HCT116 (cell line): ENCODE data around the gene ST7. TPM values are rescaled to one million over a fixed set of nuclear protein-coding genes. Genes with fewer than 3 reads are reported as not detected.

Experiments used
- ATAC-seq: fragments of 200-7000 bp; cut with Tn5 transposase; 2 replicates; pipeline ENCODE4 v1.9.1; 2020; ENCODE audit warnings: mild to moderate bottlenecking, moderate library complexity
- BruUV-seq: library from RNA; stranded (reverse); fragments of 400-500 nt; replicated peaks from 2 replicates; lab custom pipeline; 2021; lab: Mats Ljungman, UMichigan
- CTCF ChIA-PET: fragments of 300-600 bp; sonication (Branson Sonifier 250); formaldehyde crosslinking; loops from one replicate; lab custom pipeline; 2021; ENCODE audit warnings: antibody characterized with exemption; lab: Charles Lee
- POLR2A ChIA-PET: fragments of 300-600, 350-600 bp; sonication (Branson Sonifier 250); formaldehyde crosslinking; loops from one replicate; lab custom pipeline; 2021; ENCODE audit warnings: antibody characterized with exemption; lab: Charles Lee
- RAD21 ChIA-PET, 2 experiments: fragments of 300-600 bp; sonication (Branson Sonifier 250); formaldehyde crosslinking; loops; one replicate each; lab custom pipeline; 2023; ENCODE audit warnings: low total read pairs in 2 of 2; ENCODE audit not compliant: uncharacterized antibody in 2 of 2, unreplicated experiment in 2 of 2, low non-redundant PET in 1 of 2; lab: Charles Lee
- DNase-seq: peaks from one replicate; pipeline ENCODE4 v3.0.0-alpha.2; 2010; ENCODE audit warnings: low read depth, low spot score
- H2AFZ ChIP-seq: fragments of 200-600 bp; shearing (Covaris generic), sonication (generic); 2 replicates; pipeline ENCODE4 v1.6.1; 2017; ENCODE audit warnings: low read depth, mixed run types, mixed read lengths, antibody characterized with exemption, low read length; ENCODE audit not compliant: poor library complexity, severe bottlenecking
- H3K27ac ChIP-seq: 2 replicates; pipeline ENCODE4 v1.5.1; 2012; ENCODE audit warnings: low read depth, low read length
- H3K27me3 ChIP-seq: fragments of 200-600 bp; sonication (generic); 2 replicates; pipeline ENCODE4 v1.6.1; 2016; ENCODE audit warnings: mixed run types, low read length, mixed read lengths; ENCODE audit not compliant: insufficient read depth
- H3K36me3 ChIP-seq, 2 experiments: fragments of 200-500 bp in 1 of 2; fragments of 200-600 bp in 1 of 2; sonication (Bioruptor generic) in 1 of 2; sonication (generic) in 1 of 2; 2 replicates each; pipeline versions ENCODE4 v1.5.1 to v1.6.1; 2014 to 2016; ENCODE audit warnings: low read length in 2 of 2, inconsistent platforms in 1 of 2, mixed read lengths in 1 of 2, mixed run types in 1 of 2; ENCODE audit not compliant: insufficient read depth in 2 of 2, control insufficient read depth in 1 of 2
- H3K4me1 ChIP-seq, 2 experiments: fragments of 200-600 bp in 1 of 2; sonication (generic) in 1 of 2; 2 replicates each; pipeline versions ENCODE4 v1.5.1 to v1.6.1; 2012 to 2017; ENCODE audit warnings: low read length in 2 of 2, inconsistent platforms in 1 of 2, mild to moderate bottlenecking in 1 of 2, mixed read lengths in 1 of 2, mixed run types in 1 of 2, moderate library complexity in 1 of 2; ENCODE audit not compliant: insufficient read depth in 2 of 2, control insufficient read depth in 1 of 2
- H3K4me2 ChIP-seq: fragments of 200-600 bp; sonication (generic); 2 replicates; pipeline ENCODE4 v1.6.1; 2017; ENCODE audit warnings: mixed run types, low read length, mixed read lengths
- H3K4me3 ChIP-seq, 2 experiments: fragments of 200-600 bp in 1 of 2; sonication (generic) in 1 of 2; replicated peaks in 1 of 2; 2 replicates each; pipeline ENCODE4 v1.5.1; 2011 to 2016; ENCODE audit warnings: low read length in 2 of 2, control low read depth in 1 of 2, low read depth in 1 of 2, mild to moderate bottlenecking in 1 of 2, mixed read lengths in 1 of 2, mixed run types in 1 of 2
- H3K79me2 ChIP-seq: fragments of 200-600 bp; sonication (generic); 2 replicates; pipeline ENCODE4 v1.6.1; 2017; ENCODE audit warnings: mild to moderate bottlenecking, mixed run types, low read length, moderate library complexity, mixed read lengths; ENCODE audit not compliant: insufficient read depth
- H3K9ac ChIP-seq: fragments of 200-600 bp; sonication (generic); 2 replicates; pipeline ENCODE4 v1.6.1; 2016; ENCODE audit warnings: low read length, mixed read lengths
- H3K9me2 ChIP-seq: fragments of 200-600 bp; sonication (generic), shearing (Covaris generic); 2 replicates; pipeline ENCODE4 v1.6.1; 2017; ENCODE audit warnings: mixed run types, mild to moderate bottlenecking, moderate library complexity; ENCODE audit not compliant: insufficient read depth
- H3K9me3 ChIP-seq, 2 experiments: fragments of 200-500 bp in 1 of 2; fragments of 200-600 bp in 1 of 2; sonication (Bioruptor generic) in 1 of 2; sonication (generic) in 1 of 2; 2 replicates each; pipeline ENCODE4 v1.6.1; 2014 to 2017; ENCODE audit warnings: low read length in 2 of 2, mixed read lengths in 2 of 2, inconsistent platforms in 1 of 2, low read depth in 1 of 2, mild to moderate bottlenecking in 1 of 2, mixed run types in 1 of 2, moderate library complexity in 1 of 2; ENCODE audit not compliant: control insufficient read depth in 1 of 2, insufficient read depth in 1 of 2
- H4K20me1 ChIP-seq: fragments of 200-600 bp; sonication (generic), shearing (Covaris generic); 2 replicates; pipeline ENCODE4 v1.6.1; 2017; ENCODE audit warnings: mixed run types, mild to moderate bottlenecking, moderate library complexity; ENCODE audit not compliant: insufficient read depth
- EGR1 ChIP-seq: IDR thresholded peaks from 2 replicates; pipeline ENCODE4 v1.6.1; 2012; ENCODE audit warnings: low read depth
- ELF1 ChIP-seq: IDR thresholded peaks from 2 replicates; pipeline ENCODE4 v1.6.1; 2012; ENCODE audit warnings: low read depth, borderline replicate concordance
- EZH2 ChIP-seq: fragments of 200-600 bp; sonication (generic); IDR thresholded peaks from 2 replicates; pipeline ENCODE4 v1.6.1; 2017; ENCODE audit warnings: antibody characterized with exemption, mixed run types
- EZH2phosphoT487 ChIP-seq: fragments of 200-600 bp; IDR thresholded peaks from 2 replicates; pipeline ENCODE4 v1.6.1; 2018; ENCODE audit warnings: antibody characterized with exemption, borderline replicate concordance
- FOSL1 ChIP-seq: IDR thresholded peaks from 2 replicates; pipeline ENCODE4 v1.6.1; 2012; ENCODE audit warnings: low read depth
- SP1 ChIP-seq: IDR thresholded peaks from 2 replicates; pipeline ENCODE4 v1.6.1; 2012; ENCODE audit warnings: low read depth
- SRF ChIP-seq: IDR thresholded peaks from 2 replicates; pipeline ENCODE4 v1.6.1; 2012; ENCODE audit warnings: low read depth
- ZBTB33 ChIP-seq: IDR thresholded peaks from 2 replicates; pipeline ENCODE4 v1.6.1; 2011; ENCODE audit warnings: mild to moderate bottlenecking, low read length, moderate library complexity; ENCODE audit not compliant: insufficient replicate concordance; ENCODE audit errors: extremely low read depth
- ZFX ChIP-seq: fragments of 450-650 bp; IDR thresholded peaks from 2 replicates; pipeline ENCODE4 v1.6.1; 2017
- intact Hi-C: fragments of 100-400 bp; cut with micrococcal nuclease; formaldehyde crosslinking; loops from 2 replicates; pipeline ENCODE4 v1.10.0; 2022
- total RNA-seq: library from RNA; stranded (reverse); gene quantifications from one replicate; pipeline ENCODE4 v1.2.1, GENCODE V29; 2021; ENCODE audit not compliant: unreplicated experiment
- TF ChIP-seq, protein P1 (sequence below), 3 experiments: fragments of 200-600 bp in 1 of 3; sonication (generic) in 1 of 3; IDR thresholded peaks in 2 of 3; conservative IDR thresholded peaks in 1 of 3; 2 replicates each; pipeline ENCODE4 v1.5.1; 2012 to 2017; ENCODE audit warnings: low read depth in 2 of 3, low read length in 2 of 3, antibody characterized with exemption in 1 of 3, borderline replicate concordance in 1 of 3, control low read depth in 1 of 3, mild to moderate bottlenecking in 1 of 3, mixed read lengths in 1 of 3, mixed run types in 1 of 3, moderate library complexity in 1 of 3; ENCODE audit not compliant: insufficient read depth in 1 of 3
- TF ChIP-seq, protein P2 (sequence below): IDR thresholded peaks from 2 replicates; pipeline ENCODE4 v1.6.1; 2012
- TF ChIP-seq, protein P3 (sequence below): IDR thresholded peaks from 2 replicates; pipeline ENCODE4 v1.6.1; 2012; ENCODE audit warnings: low read depth

The ST7 gene
- total RNA-seq, 1 experiment from 2014 or later, result 12.6 TPM

GRCh38 chr7:117111535-117111934 lies 158.2 kb downstream of the ST7 start:
- ChIA-PET RAD21 (no interaction called here), POLR2A (no interaction called here), CTCF (interaction anchor here (1.4 kb wide), 1 partner anchor 8 kb away, joined by 4 read pairs; no protein-coding TSS in a partner anchor)
- H3K27me3 ChIP-seq, result no peaks in the 10 kb centered on the region
- H3K4me1 ChIP-seq, result no peaks in the 10 kb centered on the region
- H3K79me2 ChIP-seq, result no peaks in the 10 kb centered on the region
- no peak overlapping the region for H3K4me3 ChIP-seq
- H3K9me2 ChIP-seq, result no peaks in the 10 kb centered on the region
- DNase-seq (no peak), ATAC-seq (no peak)
- H2AFZ ChIP-seq, result no peak overlapping the region
- H4K20me1 ChIP-seq, result no peaks in the 10 kb centered on the region
- TF ChIP-seq ZBTB33 (no peak), ZFX (no peak), SP1 (no peak), SRF (no peak), EZH2phosphoT487 (no peak), EZH2 (no peak), FOSL1 (no peak), EGR1 (no peak), ELF1 (no peak)
- TF ChIP-seq, protein P1, sequence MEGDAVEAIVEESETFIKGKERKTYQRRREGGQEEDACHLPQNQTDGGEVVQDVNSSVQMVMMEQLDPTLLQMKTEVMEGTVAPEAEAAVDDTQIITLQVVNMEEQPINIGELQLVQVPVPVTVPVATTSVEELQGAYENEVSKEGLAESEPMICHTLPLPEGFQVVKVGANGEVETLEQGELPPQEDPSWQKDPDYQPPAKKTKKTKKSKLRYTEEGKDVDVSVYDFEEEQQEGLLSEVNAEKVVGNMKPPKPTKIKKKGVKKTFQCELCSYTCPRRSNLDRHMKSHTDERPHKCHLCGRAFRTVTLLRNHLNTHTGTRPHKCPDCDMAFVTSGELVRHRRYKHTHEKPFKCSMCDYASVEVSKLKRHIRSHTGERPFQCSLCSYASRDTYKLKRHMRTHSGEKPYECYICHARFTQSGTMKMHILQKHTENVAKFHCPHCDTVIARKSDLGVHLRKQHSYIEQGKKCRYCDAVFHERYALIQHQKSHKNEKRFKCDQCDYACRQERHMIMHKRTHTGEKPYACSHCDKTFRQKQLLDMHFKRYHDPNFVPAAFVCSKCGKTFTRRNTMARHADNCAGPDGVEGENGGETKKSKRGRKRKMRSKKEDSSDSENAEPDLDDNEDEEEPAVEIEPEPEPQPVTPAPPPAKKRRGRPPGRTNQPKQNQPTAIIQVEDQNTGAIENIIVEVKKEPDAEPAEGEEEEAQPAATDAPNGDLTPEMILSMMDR (IDR thresholded peaks at IDR 0.05 in 2 of 3, conservative IDR thresholded peaks at IDR 0.05 in 1 of 3; ENCODE audit: borderline replicate concordance in 1 of 3, insufficient read depth in 1 of 3, low read depth in 2 of 3, low read length in 2 of 3), result no peak
- TF ChIP-seq, protein P2, sequence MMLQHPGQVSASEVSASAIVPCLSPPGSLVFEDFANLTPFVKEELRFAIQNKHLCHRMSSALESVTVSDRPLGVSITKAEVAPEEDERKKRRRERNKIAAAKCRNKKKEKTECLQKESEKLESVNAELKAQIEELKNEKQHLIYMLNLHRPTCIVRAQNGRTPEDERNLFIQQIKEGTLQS, result no peak
- TF ChIP-seq, protein P3, sequence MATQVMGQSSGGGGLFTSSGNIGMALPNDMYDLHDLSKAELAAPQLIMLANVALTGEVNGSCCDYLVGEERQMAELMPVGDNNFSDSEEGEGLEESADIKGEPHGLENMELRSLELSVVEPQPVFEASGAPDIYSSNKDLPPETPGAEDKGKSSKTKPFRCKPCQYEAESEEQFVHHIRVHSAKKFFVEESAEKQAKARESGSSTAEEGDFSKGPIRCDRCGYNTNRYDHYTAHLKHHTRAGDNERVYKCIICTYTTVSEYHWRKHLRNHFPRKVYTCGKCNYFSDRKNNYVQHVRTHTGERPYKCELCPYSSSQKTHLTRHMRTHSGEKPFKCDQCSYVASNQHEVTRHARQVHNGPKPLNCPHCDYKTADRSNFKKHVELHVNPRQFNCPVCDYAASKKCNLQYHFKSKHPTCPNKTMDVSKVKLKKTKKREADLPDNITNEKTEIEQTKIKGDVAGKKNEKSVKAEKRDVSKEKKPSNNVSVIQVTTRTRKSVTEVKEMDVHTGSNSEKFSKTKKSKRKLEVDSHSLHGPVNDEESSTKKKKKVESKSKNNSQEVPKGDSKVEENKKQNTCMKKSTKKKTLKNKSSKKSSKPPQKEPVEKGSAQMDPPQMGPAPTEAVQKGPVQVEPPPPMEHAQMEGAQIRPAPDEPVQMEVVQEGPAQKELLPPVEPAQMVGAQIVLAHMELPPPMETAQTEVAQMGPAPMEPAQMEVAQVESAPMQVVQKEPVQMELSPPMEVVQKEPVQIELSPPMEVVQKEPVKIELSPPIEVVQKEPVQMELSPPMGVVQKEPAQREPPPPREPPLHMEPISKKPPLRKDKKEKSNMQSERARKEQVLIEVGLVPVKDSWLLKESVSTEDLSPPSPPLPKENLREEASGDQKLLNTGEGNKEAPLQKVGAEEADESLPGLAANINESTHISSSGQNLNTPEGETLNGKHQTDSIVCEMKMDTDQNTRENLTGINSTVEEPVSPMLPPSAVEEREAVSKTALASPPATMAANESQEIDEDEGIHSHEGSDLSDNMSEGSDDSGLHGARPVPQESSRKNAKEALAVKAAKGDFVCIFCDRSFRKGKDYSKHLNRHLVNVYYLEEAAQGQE, result no peak
- no TSS peak for BruUV-seq
- intact Hi-C loops, result no loop called here
- no peak overlapping the region for H3K9ac ChIP-seq
- no peaks in the 10 kb centered on the region for H3K9me3 ChIP-seq
- H3K4me2 ChIP-seq, result no peak overlapping the region
- no peaks in the 10 kb centered on the region for H3K36me3 ChIP-seq
- no peak overlapping the region for H3K27ac ChIP-seq
